ENCODE results near the gene GHR.
"Not testable (repeated sequence)": the region's sequence is repeated elsewhere in the genome, so short reads cannot be mapped to it uniquely, and the experiment has no call there.

Gene GHR

DNA sequence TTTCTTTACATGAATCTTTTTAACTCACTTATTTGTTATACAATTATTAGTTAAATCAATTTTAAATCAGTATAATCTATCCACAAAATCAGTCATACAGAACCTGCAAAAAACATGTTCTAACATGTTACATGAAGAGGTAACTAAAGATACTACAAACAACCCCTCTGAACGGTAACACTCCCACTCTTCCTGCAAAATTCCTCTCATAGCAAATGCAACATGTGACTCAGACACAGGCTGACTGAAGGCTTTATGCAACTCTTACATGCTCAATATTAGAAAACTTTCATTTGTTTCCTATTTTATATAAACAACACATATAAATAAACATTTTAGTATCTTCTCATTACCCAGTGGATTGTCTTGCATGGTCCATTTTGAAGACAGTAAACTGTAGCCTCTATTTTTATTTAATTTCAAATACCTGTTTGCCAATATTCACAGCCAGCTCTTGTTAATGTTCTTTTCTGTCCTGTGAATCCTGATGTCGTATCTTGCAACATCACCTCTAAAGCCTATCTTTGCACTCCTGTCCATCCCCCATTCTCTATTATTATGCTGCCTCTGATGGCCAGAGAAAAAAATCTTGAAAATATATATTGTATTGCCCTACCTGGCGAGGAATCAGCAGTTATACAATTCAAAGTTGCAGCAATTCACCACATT, 232.9 kb downstream of the GHR start:
- TF ChIP-seq CSDC2 (CRISPR knock-in tag; IDR thresholded peaks at IDR 0.05) (no peak), PPARA (CRISPR knock-in tag; IDR thresholded peaks at IDR 0.05; ENCODE audit: borderline replicate concordance) (no peak), ZC3H10 (CRISPR knock-in tag; IDR thresholded peaks at IDR 0.05) (no peak), TCF4 (CRISPR knock-in tag; IDR thresholded peaks at IDR 0.05; ENCODE audit: borderline replicate concordance) (no peak), TOX (CRISPR knock-in tag; IDR thresholded peaks at IDR 0.05; ENCODE audit: borderline replicate concordance) (no peak), ZFP30 (CRISPR knock-in tag; IDR thresholded peaks at IDR 0.05) (no peak), RARB (CRISPR knock-in tag; IDR thresholded peaks at IDR 0.05) (no peak), ZNF565 (CRISPR knock-in tag; conservative IDR thresholded peaks at IDR 0.05; ENCODE audit: low read depth) (no peak)
- TF ChIP-seq, protein P1, sequence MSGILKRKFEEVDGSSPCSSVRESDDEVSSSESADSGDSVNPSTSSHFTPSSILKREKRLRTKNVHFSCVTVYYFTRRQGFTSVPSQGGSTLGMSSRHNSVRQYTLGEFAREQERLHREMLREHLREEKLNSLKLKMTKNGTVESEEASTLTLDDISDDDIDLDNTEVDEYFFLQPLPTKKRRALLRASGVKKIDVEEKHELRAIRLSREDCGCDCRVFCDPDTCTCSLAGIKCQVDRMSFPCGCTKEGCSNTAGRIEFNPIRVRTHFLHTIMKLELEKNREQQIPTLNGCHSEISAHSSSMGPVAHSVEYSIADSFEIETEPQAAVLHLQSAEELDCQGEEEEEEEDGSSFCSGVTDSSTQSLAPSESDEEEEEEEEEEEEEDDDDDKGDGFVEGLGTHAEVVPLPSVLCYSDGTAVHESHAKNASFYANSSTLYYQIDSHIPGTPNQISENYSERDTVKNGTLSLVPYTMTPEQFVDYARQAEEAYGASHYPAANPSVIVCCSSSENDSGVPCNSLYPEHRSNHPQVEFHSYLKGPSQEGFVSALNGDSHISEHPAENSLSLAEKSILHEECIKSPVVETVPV (CRISPR knock-in tag; IDR thresholded peaks at IDR 0.05) = no peak
- TF ChIP-seq, protein P2, sequence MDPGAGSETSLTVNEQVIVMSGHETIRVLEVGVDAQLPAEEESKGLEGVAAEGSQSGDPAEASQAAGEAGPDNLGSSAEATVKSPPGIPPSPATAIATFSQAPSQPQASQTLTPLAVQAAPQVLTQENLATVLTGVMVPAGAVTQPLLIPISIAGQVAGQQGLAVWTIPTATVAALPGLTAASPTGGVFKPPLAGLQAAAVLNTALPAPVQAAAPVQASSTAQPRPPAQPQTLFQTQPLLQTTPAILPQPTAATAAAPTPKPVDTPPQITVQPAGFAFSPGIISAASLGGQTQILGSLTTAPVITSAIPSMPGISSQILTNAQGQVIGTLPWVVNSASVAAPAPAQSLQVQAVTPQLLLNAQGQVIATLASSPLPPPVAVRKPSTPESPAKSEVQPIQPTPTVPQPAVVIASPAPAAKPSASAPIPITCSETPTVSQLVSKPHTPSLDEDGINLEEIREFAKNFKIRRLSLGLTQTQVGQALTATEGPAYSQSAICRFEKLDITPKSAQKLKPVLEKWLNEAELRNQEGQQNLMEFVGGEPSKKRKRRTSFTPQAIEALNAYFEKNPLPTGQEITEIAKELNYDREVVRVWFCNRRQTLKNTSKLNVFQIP (CRISPR knock-in tag; IDR thresholded peaks at IDR 0.05; ENCODE audit: borderline replicate concordance, low read depth) = no peak
- TF ChIP-seq, protein P3, sequence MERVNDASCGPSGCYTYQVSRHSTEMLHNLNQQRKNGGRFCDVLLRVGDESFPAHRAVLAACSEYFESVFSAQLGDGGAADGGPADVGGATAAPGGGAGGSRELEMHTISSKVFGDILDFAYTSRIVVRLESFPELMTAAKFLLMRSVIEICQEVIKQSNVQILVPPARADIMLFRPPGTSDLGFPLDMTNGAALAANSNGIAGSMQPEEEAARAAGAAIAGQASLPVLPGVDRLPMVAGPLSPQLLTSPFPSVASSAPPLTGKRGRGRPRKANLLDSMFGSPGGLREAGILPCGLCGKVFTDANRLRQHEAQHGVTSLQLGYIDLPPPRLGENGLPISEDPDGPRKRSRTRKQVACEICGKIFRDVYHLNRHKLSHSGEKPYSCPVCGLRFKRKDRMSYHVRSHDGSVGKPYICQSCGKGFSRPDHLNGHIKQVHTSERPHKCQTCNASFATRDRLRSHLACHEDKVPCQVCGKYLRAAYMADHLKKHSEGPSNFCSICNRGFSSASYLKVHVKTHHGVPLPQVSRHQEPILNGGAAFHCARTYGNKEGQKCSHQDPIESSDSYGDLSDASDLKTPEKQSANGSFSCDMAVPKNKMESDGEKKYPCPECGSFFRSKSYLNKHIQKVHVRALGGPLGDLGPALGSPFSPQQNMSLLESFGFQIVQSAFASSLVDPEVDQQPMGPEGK (CRISPR knock-in tag; IDR thresholded peaks at IDR 0.05; ENCODE audit: borderline replicate concordance) = no peak
- ATAC-seq = no peak

DNA sequence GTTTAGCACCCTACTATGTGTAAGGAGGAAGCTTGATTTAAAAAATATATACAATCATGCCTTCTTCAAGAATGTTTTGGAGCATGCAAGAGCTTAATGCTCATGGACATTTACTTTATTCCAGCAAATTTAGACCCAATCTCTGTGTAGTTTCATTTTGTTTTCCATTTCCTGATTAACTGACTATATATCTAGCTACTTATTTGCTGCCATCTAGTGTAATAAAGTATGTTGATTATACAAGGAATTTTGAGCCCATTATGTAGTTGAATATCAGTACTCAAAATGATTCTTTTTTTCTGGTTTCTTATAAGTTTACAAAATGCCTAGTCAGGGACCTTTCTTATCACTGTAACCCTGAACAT, 233.4 kb downstream of the GHR start:
- TF ChIP-seq ZNF70 (CRISPR knock-in tag; IDR thresholded peaks at IDR 0.05) (no peak), ZNF565 (CRISPR knock-in tag; conservative IDR thresholded peaks at IDR 0.05; ENCODE audit: low read depth) (no peak), TCF4 (CRISPR knock-in tag; IDR thresholded peaks at IDR 0.05; ENCODE audit: borderline replicate concordance) (no peak), ZC3H10 (CRISPR knock-in tag; IDR thresholded peaks at IDR 0.05) (no peak), BACH2 (CRISPR knock-in tag; IDR thresholded peaks at IDR 0.05; ENCODE audit: borderline replicate concordance) (no peak), PPARA (CRISPR knock-in tag; IDR thresholded peaks at IDR 0.05; ENCODE audit: borderline replicate concordance) (no peak), ARNTL (CRISPR knock-in tag; IDR thresholded peaks at IDR 0.05; ENCODE audit: borderline replicate concordance, low read depth) (no peak), ZFP30 (CRISPR knock-in tag; IDR thresholded peaks at IDR 0.05) (no peak), SNAI2 (CRISPR knock-in tag; IDR thresholded peaks at IDR 0.05) (no peak), GLIS3 (CRISPR knock-in tag; IDR thresholded peaks at IDR 0.05) (no peak), CSDC2 (CRISPR knock-in tag; IDR thresholded peaks at IDR 0.05) (no peak), TOX (CRISPR knock-in tag; IDR thresholded peaks at IDR 0.05; ENCODE audit: borderline replicate concordance) (no peak), RARB (CRISPR knock-in tag; IDR thresholded peaks at IDR 0.05) (no peak), ZNF8 (CRISPR knock-in tag; IDR thresholded peaks at IDR 0.05) (no peak), ISL1 (CRISPR knock-in tag; IDR thresholded peaks at IDR 0.05) (no peak)
- TF ChIP-seq, protein P3 (CRISPR knock-in tag; IDR thresholded peaks at IDR 0.05; ENCODE audit: borderline replicate concordance) = no peak
- TF ChIP-seq, protein P2 (CRISPR knock-in tag; IDR thresholded peaks at IDR 0.05; ENCODE audit: borderline replicate concordance, low read depth) = no peak
- TF ChIP-seq, protein P1 (CRISPR knock-in tag; IDR thresholded peaks at IDR 0.05) = no peak
- TF ChIP-seq, protein P4, sequence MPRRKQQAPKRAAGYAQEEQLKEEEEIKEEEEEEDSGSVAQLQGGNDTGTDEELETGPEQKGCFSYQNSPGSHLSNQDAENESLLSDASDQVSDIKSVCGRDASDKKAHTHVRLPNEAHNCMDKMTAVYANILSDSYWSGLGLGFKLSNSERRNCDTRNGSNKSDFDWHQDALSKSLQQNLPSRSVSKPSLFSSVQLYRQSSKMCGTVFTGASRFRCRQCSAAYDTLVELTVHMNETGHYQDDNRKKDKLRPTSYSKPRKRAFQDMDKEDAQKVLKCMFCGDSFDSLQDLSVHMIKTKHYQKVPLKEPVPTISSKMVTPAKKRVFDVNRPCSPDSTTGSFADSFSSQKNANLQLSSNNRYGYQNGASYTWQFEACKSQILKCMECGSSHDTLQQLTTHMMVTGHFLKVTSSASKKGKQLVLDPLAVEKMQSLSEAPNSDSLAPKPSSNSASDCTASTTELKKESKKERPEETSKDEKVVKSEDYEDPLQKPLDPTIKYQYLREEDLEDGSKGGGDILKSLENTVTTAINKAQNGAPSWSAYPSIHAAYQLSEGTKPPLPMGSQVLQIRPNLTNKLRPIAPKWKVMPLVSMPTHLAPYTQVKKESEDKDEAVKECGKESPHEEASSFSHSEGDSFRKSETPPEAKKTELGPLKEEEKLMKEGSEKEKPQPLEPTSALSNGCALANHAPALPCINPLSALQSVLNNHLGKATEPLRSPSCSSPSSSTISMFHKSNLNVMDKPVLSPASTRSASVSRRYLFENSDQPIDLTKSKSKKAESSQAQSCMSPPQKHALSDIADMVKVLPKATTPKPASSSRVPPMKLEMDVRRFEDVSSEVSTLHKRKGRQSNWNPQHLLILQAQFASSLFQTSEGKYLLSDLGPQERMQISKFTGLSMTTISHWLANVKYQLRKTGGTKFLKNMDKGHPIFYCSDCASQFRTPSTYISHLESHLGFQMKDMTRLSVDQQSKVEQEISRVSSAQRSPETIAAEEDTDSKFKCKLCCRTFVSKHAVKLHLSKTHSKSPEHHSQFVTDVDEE (CRISPR knock-in tag; IDR thresholded peaks at IDR 0.05) = no peak
- TF ChIP-seq, protein P5, sequence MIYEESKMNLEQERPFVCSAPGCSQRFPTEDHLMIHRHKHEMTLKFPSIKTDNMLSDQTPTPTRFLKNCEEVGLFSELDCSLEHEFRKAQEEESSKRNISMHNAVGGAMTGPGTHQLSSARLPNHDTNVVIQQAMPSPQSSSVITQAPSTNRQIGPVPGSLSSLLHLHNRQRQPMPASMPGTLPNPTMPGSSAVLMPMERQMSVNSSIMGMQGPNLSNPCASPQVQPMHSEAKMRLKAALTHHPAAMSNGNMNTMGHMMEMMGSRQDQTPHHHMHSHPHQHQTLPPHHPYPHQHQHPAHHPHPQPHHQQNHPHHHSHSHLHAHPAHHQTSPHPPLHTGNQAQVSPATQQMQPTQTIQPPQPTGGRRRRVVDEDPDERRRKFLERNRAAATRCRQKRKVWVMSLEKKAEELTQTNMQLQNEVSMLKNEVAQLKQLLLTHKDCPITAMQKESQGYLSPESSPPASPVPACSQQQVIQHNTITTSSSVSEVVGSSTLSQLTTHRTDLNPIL (CRISPR knock-in tag; IDR thresholded peaks at IDR 0.05; ENCODE audit: low read depth) = no peak
- ATAC-seq = peak; percentile 66; the same call in 1 of the 3 replicates

DNA sequence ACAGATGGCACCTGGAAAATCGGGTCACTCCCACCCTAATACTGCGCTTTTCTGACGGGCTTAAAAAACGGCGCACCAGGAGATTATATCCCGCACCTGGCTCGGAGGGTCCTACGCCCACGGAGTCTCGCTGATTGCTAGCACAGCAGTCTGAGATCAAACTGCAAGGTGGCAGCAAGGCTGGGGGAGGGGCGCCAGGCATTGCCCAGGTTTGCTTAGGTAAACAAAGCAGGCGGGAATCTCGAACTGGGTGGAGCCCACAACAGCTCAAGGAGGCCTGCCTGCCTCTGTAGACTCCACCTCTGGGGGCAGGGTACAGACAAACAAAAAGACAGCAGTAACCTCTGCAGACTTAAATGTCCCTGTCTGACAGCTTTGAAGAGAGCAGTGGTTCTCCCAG, 236.6 kb downstream of the GHR start:
- not testable (repeated sequence) for ATAC-seq
